ENCODE measurements around the gene LIPE.

Gene LIPE

DNA sequence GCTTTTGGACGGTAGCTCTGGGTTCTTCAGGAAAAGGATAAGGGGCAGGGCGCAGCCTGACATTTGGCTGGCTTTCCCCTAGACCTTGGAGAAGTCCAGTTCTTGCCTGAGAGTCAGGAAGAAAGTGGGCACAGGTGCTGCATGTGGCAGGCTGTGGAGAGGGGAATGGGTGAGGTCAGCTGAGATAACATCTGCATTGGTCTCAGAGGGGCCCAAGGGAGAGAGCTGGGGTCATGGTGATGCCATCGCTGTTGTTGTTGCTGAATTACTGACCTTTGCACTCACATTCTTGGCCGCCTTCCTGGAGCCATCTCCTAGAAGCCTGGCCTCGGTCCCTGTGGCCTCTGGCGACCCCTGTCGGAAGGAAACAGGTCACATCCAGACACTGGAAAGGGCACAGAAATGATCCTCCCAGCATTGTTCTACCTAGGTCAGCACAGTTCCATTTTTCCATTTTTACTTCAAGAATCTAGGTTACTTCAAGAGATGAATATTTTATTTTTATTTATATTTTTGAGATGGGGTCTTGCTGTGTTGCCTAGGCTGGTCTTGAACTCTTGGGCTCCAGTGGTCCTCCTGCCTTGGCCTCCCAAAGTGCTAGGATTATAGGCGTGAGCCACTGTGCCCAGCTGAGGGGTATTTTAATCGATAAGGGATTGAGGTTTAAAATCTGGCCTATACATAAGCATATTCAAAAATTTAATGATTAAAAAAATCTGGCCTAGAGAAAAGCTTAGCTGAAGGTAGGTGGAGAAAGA lies 6.5 kb upstream of the LIPE start:
- DNase-seq (ENCODE audit: low read depth in 2 of 2) = peak; percentile 75 to 82
- peak; percentile 79 for TF ChIP-seq CTCF (IDR thresholded peaks at IDR 0.05; ENCODE audit: low read depth, low read length)
- H3K4me3 ChIP-seq (replicated peaks in 1 of 2; ENCODE audit: low read depth in 2 of 2, low read length in 2 of 2) = no peak overlapping the region

- no peak overlapping the region for H3K4me3 ChIP-seq (replicated peaks in 1 of 2; ENCODE audit: low read depth in 2 of 2, low read length in 2 of 2)
- DNase-seq (ENCODE audit: low read depth in 2 of 2) = no peak
- no peak for TF ChIP-seq CTCF (IDR thresholded peaks at IDR 0.05; ENCODE audit: low read depth, low read length)
Measured at GRCh38 chr19:42431486-42431885, 4.3 kb upstream of the LIPE start.

- no peak overlapping the region for H3K4me3 ChIP-seq (replicated peaks in 1 of 2; ENCODE audit: low read depth in 2 of 2, low read length in 2 of 2)
- no peak for TF ChIP-seq CTCF (IDR thresholded peaks at IDR 0.05; ENCODE audit: low read depth, low read length)
- no peak for DNase-seq (ENCODE audit: low read depth in 2 of 2)
Measured at GRCh38 chr19:42428676-42429075, 1.5 kb upstream of the LIPE start.

DNA sequence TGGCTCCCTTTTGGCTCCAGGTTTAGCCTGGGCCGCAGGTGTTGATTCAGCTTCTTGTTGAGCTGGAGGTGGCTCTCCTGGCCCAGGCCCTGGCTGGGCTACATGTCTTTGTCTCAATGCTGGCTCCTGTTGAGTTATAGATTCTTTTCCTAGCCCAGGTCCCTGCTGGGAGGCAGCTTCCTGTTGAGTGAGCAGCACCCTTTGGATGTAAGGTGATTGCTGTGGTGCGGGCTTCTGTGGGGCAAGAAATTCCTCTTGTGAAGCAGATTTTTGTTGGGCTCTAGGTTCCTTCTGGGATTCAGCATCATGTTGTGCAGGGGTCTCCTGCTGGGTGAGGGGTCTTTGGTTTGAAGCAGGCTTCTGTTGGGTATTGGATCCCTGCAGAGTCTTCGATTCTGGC lies 545 bp downstream of the LIPE start:
- H3K4me3 ChIP-seq (replicated peaks in 1 of 2; ENCODE audit: low read depth in 2 of 2, low read length in 2 of 2) = no peak overlapping the region
- no peak for TF ChIP-seq CTCF (IDR thresholded peaks at IDR 0.05; ENCODE audit: low read depth, low read length)
- DNase-seq (ENCODE audit: low read depth in 2 of 2) = no peak

GRCh38 chr19:42424712-42425131 lies 2.5 kb downstream of the LIPE start:
- peak; percentile 18 for TF ChIP-seq CTCF (IDR thresholded peaks at IDR 0.05; ENCODE audit: low read depth, low read length)
- no peak for DNase-seq (ENCODE audit: low read depth in 2 of 2)
- no peak overlapping the region for H3K4me3 ChIP-seq (replicated peaks in 1 of 2; ENCODE audit: low read depth in 2 of 2, low read length in 2 of 2)

DNA sequence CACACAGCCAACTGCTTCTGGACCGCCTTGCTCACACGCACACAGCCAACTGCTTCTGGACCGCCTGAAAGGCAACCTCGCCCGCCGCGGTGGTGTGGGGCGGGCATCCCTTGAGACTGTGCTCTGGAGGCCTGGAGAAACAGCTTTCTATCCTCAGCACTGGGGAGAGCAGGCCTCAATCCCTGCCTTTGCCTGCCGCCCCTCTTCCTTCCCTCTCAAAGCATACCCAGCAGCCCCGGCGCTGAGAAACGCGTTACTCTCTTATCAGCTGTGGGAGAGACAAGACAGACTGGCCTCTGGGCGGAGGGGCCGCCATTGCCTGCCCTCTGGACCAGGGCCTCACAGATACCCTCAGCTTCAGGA lies 2.9 kb downstream of the LIPE start:
- DNase-seq (ENCODE audit: low read depth in 2 of 2) = no peak
- peak overlapping the region in 1 of 2 donors; percentile 74 for H3K4me3 ChIP-seq (replicated peaks in 1 of 2; ENCODE audit: low read depth in 2 of 2, low read length in 2 of 2)
- TF ChIP-seq CTCF (IDR thresholded peaks at IDR 0.05; ENCODE audit: low read depth, low read length) = no peak
